Bronchial epithelial cell (primary cell): ENCODE data around the gene DNAJC5. TPM values are rescaled to one million over a fixed set of nuclear protein-coding genes. Genes with fewer than 3 reads are reported as not detected.
A peak's percentile ranks its signal among the peaks of the same experiment; 100 is the strongest.

Experiments
- DNase-seq: peaks from one replicate; pipeline ENCODE4 v3.0.0-alpha.2; 2010; ENCODE audit warnings: low read depth
- FAIRE-seq: peaks from 2 replicates; lab custom pipeline; 2011; peaks lifted over from hg19 to GRCh38; lab: Jason Lieb, UNC
- H3K27me3 ChIP-seq: 2 replicates; pipeline ENCODE4 v1.5.1; 2011; ENCODE audit warnings: low read length; ENCODE audit not compliant: control insufficient read depth, insufficient read depth
- H3K36me3 ChIP-seq: 2 replicates; pipeline ENCODE4 v1.5.1; 2011; ENCODE audit warnings: low read length; ENCODE audit not compliant: control insufficient read depth, insufficient read depth
- H3K4me3 ChIP-seq: 2 replicates; pipeline ENCODE4 v1.5.1; 2011; ENCODE audit warnings: mild to moderate bottlenecking, low read depth, low read length, control low read depth
- CTCF ChIP-seq: IDR thresholded peaks from 2 replicates; pipeline ENCODE4 v1.5.1; 2011; ENCODE audit warnings: mild to moderate bottlenecking, moderate library complexity, low read length, control low read depth, inconsistent platforms; ENCODE audit not compliant: insufficient read depth, severe bottlenecking
- total RNA-seq: library from RNA; depleted of rRNA; stranded (reverse); fragments of >200 nt; gene quantifications from 2 replicates; pipeline ENCODE4 v1.2.1, GENCODE V29; 2014

Gene DNAJC5
- total RNA-seq, 1 donor from 2014 or later: 121 TPM

GRCh38 chr20:63937596-63937995 lies 42.7 kb downstream of the DNAJC5 start:
- Histone ChIP-seq H3K27me3 (no peaks in the 10 kb centered on the region), H3K36me3 (peaks cover 23% of the 10 kb centered on the region), H3K4me3 (no peak overlapping the region)
- FAIRE-seq (no peak), DNase-seq (no peak)
- no peak for TF ChIP-seq CTCF

- Histone ChIP-seq H3K27me3 (no peaks in the 10 kb centered on the region), H3K4me3 (no peak overlapping the region), H3K36me3 (peaks cover 32% of the 10 kb centered on the region)
- DNase-seq (no peak), FAIRE-seq (no peak)
- TF ChIP-seq CTCF: no peak
These were observed 44.4 kb downstream of the DNAJC5 start for GRCh38 chr20:63939061-63939935.

- FAIRE-seq (no peak), DNase-seq (no peak)
- peaks cover 30% of the 10 kb centered on the region for H3K36me3 ChIP-seq
- TF ChIP-seq CTCF: no peak
- H3K4me3 ChIP-seq: no peak overlapping the region
- no peaks in the 10 kb centered on the region for H3K27me3 ChIP-seq
These were observed 45.1 kb downstream of the DNAJC5 start for GRCh38 chr20:63940071-63940471.

DNA sequence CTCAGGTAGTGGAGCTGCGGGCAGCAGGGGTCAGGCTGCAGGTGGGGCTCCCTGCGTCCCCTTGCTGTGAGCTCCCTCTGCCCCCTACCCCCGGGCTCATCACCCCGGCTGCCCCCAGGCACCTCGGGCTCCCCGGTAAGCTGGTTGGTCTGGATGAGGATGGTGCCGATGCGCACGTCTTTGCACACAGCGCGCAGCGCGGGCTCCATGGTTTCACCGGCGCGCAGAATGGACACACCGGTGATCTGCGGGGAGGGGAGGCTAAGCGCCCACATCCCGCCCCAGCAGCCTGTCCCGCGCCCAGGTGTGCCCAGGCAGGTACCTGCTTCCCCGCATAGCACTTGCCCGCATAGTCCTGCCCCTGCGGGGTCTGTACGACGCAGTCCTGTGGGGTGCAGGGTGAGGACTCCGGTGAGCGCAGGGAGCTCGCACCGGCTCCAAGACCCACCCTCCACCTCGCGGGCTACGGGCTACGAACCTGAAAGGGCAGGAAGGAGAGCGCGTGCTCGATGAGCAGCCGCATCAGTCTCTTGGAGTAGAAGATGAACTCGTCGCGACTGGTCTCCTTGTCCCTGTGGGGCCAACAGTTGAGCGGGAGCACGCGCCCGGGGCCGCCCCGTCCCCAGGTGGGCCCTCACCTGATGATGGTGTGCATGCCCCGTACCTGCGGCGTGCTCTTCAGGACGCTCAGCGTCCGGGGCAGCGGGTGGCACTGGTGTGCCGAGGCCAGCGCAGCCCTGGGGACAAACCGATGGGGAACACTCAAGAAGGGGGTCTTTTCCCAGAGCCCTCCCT lies 45.7 kb downstream of the DNAJC5 start:
- Histone ChIP-seq H3K36me3 (peaks cover 30% of the 10 kb centered on the region), H3K4me3 (no peak overlapping the region)

DNA sequence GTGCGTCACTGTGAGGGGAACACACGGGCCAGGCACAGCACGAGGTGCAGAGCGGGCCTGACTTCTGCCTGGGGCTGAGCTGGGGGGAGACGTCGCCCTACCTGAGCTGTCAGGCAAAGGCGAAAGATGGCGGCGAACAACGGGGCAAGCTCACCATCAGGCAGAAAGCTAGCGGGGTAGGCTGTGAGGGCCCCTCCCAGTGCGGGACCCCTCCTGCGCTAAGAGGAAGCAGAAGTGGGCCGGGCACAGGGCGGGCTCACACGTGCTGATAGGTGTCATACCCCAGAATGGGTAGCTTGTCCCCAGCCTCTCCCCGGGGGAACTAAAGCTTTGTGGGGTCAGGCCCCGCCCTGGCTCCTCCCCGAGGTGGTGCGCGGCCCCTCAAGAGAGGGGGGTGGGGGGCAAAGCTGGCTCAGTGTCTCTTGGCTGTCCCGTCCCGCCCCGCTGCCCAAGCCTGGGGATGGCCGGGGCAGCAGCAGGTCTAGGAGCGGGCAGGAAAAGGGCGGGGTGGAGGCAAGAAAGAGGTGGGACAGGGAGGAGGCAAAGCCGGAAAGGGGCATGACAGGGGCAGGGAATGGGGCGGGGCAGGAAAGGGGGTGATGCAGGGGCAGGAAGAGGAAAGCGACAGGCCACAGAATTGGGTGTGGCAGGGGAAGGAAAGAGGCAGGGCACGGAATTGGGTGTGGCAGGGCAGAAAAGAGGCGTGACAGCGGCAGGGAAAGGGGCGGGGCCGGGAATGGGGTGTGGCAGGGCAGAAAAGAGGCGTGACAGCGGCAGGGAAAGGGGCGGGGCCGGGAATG lies 46.6 kb downstream of the DNAJC5 start:
- no peak overlapping the region for H3K4me3 ChIP-seq
- no peak for FAIRE-seq
- peak; percentile 72 for DNase-seq
- H3K27me3 ChIP-seq: no peaks in the 10 kb centered on the region
- TF ChIP-seq CTCF: no peak
- peaks cover 33% of the 10 kb centered on the region for H3K36me3 ChIP-seq

More for the DNA sequence above, 45.7 kb downstream of the DNAJC5 start:
- no peak for FAIRE-seq
- H3K27me3 ChIP-seq: no peaks in the 10 kb centered on the region
- no peak for TF ChIP-seq CTCF
- DNase-seq: no peak
